GM21825 (cell line): ENCODE results near the gene RPL27.
A peak's percentile ranks its signal among the peaks of the same experiment; 100 is the strongest.
"Not testable (repeated sequence)": the region's sequence is repeated elsewhere in the genome, so short reads cannot be mapped to it uniquely, and the experiment has no call there.

Experiments used
- ATAC-seq: cut with Tn5 transposase; IDR thresholded peaks from one replicate; pipeline ENCODE4 v1.9.1; 2021; ENCODE audit warnings: mild to moderate bottlenecking, moderate library complexity; ENCODE audit not compliant: unreplicated experiment

The RPL27 gene

GRCh38 chr17:42992872-42993271 is 5.3 kb upstream of the RPL27 start:
- ATAC-seq, result no peak

DNA sequence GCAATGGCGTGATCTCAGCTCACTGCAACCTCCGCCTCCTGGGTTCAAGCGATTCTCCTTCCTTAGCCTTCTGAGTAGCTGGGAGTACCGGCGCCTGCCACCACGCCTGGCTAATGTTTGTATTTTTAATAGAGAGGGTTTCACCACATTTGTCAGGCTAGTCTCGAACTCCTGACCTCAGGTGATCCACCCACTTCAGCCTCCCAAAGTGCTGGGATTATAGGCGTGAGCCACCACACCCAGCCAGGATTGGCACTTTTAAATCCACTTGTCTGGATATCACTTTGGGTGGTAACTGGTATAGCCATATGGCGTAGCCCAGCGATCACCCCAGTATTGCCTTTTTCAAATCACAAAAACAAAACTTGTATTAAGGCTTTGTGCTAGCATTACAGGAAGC is 4.3 kb upstream of the RPL27 start:
- not testable (repeated sequence) for ATAC-seq

- ATAC-seq, result no peak
Measured at GRCh38 chr17:42997390-42997983, 732 bp upstream of the RPL27 start.

DNA sequence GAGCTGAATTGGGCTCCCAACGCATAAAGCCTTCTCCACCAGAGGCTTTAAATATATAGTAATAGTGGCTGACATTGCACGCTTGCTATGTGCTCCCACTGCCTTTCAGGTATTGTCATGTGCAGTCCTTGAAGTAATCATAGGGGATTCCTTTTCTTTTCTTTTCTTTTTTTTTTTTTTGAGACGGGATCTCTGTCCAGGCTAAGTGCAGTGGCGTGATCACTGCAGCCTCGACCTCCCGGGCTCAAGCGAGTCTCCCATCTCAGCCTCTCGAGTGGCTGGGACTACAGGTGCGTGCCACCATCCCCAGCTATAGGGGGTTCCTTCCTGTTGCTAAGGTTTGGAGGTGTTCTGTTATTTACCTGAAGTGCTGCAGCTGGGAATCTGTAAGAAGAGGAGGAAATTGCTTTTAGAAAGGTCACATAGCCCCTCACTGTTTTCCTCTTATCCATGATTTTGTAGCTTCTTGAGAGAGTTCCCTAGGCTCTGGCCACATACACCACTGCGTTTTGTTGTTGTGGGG is 845 bp downstream of the RPL27 start:
- no peak for ATAC-seq

- ATAC-seq, result not testable (repeated sequence)
Measured at GRCh38 chr17:43000894-43001293, 2.7 kb downstream of the RPL27 start.

DNA sequence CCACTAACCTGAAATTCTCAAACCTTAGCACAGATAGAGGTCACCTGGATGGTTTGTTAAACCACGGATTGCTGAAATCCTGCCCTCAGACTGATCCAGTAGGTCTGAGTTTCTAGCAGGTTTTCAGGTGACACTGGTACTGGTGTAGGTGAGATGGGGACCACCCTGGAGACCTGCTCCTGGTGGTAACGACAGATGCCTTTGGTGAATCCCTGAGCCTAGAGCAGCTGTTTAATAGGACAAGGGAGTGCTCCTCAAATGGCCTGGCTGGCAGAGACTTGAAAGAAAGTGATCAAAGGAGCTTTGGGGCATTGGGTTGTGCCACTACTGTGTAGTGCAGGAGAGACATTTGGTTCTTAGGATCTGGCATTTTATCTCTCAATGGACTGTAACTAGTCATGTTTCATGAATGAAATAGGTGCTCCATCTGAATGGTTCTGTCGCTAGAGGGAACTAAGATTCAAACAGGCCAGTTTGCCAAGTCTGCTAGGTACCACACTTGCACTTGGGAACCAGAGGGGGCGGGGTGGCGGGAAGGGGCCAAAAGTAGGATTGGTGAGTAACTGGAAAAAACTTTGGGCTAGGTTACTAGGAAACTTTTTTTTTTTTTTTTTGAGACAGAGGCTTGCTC is 5.4 kb downstream of the RPL27 start:
- no peak for ATAC-seq

DNA sequence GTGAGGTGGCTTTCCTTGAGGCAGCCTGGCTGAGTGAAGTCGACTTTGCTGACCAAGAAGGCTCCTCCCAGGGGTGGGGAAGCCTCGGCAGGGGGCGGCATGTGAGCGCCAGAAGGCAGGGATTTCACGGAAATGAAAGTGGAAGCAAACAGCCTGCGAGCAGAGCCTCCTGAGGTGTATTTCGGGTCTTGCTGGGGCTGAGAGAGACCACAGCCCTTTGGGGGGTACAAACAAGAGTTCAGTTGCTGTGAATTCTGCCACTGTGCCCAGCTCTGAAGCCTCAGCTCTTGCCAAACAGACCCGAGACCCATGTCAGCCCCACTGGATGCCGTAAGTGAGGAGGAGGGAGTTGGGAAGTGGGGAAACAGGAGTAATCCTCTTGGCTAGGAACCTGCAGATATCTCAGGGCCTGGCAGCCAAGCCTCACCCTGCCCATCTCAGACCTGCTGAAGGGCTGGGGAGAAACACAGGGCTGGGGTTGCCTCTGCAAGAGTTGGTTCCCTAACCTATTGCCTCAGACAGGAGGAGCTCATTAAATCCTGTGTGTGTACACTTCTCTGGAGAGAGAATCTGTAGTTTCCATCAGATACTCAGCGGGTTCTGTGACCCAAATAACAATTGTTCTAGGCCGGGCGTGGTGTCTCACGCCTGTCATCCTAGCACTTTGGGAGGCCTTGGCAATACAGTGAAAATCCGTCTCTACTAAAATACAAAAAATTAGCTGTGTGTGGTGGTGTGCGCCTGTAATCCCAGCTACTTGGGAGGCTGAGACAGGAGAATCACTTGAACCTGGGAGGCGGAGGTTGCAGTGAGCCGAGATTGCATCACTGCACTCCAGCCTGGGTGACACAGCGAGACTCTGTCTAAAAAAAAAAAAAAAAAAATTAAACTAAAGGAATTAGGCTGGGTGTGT is 8.7 kb downstream of the RPL27 start, which contains the start of gene IFI35:
TSS of gene IFI35 (plus strand) at position 146 of the 913 bp plus-strand sequence. CDS start at position 310, 164 bp downstream.
- ATAC-seq, result peak; percentile 85

- no peak for ATAC-seq
Measured at GRCh38 chr17:43010667-43011308, 12.6 kb downstream of the RPL27 start.

DNA sequence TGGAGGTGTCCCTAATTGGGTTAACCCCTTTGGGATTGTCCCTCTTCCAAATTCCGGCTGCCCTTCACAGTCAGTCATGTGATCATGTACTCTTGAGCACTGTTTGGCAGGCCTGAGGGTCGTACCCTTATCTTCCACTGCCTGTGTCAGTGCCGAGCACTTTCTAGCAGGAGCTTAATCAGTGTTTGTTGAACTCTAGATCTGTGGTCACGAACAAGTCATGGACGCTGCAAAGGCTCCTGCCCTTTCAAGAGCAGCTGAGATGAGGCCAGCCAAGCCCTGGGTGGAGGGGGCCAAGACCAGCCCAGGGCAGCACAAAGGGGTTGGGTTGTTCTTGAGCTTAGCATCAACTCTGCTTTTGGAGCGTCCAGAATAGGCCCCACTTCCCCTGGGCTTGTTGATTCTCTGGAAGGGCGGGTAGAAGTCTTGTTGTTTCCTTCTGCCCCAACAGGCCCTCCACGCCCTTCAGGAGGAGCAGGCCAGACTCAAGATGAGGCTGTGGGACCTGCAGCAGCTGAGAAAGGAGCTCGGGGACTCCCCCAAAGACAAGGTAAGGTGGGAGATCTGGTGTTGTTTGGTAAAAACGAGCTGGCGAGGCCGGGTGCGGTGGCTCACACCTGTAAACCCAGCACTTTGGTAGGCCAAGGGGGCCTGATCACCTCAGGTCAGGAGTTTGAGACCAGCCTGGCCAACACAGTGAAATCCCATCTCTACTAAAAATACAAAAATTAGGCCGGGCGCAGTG is 13.7 kb downstream of the RPL27 start:
- no peak for ATAC-seq

GRCh38 chr17:43013296-43013695 is 15.1 kb downstream of the RPL27 start:
- ATAC-seq, result no peak

DNA sequence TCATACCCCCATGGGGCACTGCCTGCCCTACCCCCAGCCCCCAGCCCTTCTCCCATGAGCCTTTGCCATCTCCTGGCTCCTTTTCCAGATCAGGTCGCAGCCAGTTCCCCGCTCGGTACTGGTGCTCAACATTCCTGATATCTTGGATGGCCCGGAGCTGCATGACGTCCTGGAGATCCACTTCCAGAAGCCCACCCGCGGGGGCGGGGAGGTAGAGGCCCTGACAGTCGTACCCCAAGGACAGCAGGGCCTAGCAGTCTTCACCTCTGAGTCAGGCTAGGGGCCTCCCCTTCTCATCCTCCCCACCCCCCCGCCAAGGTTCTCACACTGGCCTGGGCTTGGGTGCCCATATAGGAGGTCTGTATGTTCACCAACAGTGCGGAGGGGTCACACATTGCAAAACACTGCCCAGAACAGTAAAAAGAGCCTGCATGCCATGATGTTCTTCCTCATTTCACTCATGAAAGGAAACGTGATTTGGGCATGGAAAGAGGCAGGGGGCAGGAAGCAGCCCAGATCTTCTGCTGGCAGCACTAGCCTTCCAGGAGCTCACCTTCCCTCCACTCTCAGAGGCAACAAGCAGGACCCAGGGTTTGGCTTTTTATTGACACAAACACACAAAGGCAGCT is 15.9 kb downstream of the RPL27 start:
- no peak for ATAC-seq

- ATAC-seq, result no peak
Measured at GRCh38 chr17:43014649-43015542, 16.7 kb downstream of the RPL27 start.

DNA sequence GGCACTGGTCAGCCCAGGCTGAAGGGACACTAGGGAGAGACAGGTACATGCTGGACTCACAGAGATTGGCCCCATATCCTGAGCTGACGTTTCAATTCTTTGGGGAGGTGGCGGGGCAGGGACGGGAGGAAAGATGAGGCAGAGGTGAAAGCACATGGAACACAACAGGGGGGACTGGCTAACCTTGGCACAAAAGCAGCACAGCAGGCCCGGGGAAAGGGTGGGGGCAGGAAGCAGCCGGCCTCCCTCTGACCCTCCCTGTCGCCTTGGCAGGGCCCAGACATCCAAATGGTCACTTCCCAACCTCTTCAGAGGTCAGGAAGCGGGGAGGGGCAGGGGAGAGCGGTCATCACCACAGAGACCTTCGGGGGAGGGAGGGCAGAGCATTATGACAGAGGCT is 17.4 kb downstream of the RPL27 start:
- ATAC-seq, result no peak

DNA sequence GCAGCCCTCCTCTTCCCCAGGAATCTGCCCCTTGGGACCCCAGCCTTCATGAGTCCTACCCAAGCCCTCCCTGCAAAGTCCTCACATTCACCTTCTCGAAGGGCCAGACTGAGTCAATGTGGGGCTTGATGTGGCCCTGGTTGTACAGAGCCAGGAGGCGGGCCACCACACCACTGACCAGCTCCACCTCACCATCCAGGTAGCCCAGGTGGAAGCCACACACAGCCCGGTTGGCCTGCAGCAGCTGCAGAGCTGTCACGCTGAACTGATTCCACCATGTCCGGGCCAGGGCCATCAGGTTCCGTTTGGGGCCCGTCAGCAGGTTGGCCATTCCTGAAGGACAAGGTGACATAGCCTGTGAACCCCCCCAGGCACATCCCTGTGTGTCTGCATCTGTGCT is 18.0 kb downstream of the RPL27 start:
- ATAC-seq, result no peak

DNA sequence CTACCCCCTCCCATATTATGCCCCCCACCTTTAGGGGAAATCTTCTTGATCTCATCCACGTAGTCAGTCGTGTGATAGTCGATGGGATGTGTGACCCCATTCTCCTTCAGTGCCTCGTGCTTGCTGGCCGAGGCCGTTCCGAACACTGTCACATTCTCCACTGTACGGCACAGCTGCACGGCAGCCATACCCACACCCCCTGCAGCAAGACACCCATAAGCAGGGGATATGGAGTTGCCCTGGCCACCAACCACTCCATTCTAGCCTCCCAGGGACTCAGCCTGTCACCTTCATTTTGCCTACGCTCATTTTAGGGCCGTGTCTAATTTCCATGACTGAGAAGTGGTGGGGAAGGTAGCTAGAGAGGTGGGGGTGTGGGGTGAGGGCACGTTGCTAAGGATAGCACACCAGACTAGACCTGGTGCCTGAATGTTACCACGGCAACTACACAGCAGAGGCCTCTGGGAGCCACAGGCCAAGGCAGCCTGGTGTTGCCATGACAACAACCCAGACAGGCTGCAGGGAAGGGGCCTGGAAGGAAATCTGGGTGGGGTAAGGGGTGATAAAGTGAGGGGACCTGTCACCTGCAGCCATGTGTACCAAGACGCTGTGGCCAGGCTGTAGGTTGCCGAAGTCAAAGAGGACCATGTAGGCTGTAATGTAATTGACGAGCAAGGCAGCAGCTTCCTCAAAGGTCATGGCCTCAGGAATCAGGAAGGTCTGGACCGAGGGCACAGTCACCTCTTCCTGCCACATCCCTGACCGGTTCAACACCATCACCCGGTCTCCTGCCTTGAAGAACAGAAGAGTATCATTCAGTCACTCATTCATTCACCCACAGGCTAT is 20.0 kb downstream of the RPL27 start:
- ATAC-seq, result no peak

GRCh38 chr17:43018932-43019331 is 20.7 kb downstream of the RPL27 start:
- ATAC-seq, result no peak

- no peak for ATAC-seq
Measured at GRCh38 chr17:43019418-43019817, 21.2 kb downstream of the RPL27 start.

DNA sequence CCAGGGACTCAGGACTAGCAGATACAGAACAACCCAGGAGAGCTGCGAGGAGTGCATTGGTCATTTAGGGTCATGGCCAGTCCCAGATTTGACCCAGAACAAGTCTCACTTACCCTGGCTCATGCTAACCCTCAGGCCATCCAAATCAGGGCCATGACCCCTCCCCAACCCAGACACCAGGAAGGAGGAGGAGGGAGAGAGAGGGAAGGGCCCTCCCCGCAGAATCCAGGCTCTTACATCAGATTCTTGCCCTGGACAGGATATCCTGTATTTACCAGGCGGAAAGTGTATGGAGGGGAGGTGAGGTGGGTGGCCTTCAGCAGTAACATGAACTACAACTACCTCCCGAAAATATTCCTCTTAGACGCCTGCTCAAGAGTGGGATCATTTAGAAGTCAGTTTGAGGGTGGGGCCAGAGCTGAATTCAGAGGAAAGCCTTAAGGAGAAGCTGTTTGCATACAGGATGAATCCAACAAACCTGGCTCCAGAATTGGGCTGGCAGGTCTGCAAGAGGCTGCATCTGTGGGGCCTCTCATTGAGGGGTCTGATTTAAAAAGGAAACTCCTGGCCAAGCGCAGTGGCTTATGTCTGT is 21.9 kb downstream of the RPL27 start:
- ATAC-seq, result no peak
